G401.6 (cell line): Measurements from ENCODE around the gene TMA16.

Experiments
- FAIRE-seq: peaks from 2 replicates; lab custom pipeline; 2012; peaks lifted over from hg19 to GRCh38; lab: Jason Lieb, UNC

TMA16 gene

GRCh38 chr4:163563592-163563991, 69.1 kb downstream of the TMA16 start:
- no peak for FAIRE-seq

GRCh38 chr4:163564221-163564720, 69.8 kb downstream of the TMA16 start:
- FAIRE-seq = no peak

- no peak for FAIRE-seq
These were observed 71.0 kb downstream of the TMA16 start for GRCh38 chr4:163565226-163566135.

GRCh38 chr4:163566257-163566796, 71.8 kb downstream of the TMA16 start:
- FAIRE-seq = no peak

GRCh38 chr4:163568843-163569242, 74.4 kb downstream of the TMA16 start:
- FAIRE-seq = no peak
